Measurements from ENCODE around the gene OR12D1.
"Not testable (repeated sequence)": the region's sequence is repeated elsewhere in the genome, so short reads cannot be mapped to it uniquely, and the experiment has no call there.

The OR12D1 gene

DNA sequence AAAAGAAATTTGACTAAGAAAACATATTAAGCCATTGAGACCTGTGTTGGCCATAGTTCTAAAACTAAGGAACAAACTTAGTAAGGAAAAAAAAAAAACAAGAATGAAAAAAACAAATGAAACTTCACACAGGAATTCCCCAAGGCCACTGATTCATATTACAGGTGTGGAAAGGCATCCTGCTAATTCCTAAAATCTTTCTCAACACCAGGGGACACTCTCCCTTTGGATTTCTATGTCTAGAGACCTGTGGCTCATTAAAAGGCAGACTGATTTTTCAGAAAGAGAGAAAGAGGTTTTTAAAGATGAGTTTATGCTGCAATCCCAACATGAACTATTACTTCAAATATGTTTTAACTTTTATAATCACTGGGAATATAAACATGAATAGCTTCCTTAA lies at the start of gene OR12D1:
TSS of gene OR12D1 (plus strand) at position 341 of the 400 bp plus-strand sequence.
- no peak for DNase-seq

DNA sequence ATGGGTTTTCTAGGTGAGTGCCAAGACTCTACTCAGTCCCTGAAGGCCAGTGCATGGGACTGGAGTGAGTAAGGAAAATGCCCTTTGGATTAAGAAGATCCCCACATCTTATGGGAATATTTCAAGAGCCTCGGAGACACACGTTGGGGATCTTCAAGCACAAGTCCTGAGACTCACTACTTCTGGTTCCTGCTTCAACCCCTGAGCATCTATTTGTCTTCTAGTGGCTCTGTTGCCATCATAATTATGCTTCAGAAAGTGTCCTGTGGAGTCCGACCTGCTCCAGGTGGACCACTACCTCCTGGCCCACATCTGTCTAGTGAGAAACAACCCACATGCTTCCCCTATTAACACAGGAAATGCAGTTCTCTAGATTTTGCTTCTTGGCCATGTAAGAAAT lies 46.0 kb upstream of the OR12D1 start, which contains the start of gene OR5V1:
TSS of gene OR5V1 (minus strand) at position 101 of the 400 bp plus-strand sequence. CDS start 12,670 bp downstream, outside the sequence.
- no peak for DNase-seq

- DNase-seq, result no peak
Observed at GRCh38 chr6:29375191-29375590, 39.5 kb upstream of the OR12D1 start, which contains the start of gene OR12D3. TSS of gene OR12D3 (minus strand) at chr6:29375291. CDS start at chr6:29375287, 4 bp downstream.

DNA sequence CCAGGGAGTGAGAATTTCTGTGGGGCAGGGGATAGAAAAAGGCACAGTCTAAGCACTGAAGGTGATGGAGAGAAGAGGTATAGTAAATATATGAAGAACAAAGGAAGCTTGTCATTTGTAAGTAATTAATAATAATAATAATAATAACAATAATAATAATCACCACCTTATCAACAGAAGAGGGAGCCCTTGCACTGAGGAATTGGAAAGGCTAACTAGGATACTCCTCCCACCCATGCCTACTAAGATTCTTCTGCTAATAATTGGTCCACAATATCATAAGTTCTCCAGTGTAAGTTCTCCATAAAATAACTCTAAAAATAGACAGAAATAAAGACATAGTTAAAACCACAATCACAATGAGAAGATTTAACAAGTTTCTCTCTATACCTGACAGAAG lies 38.7 kb upstream of the OR12D1 start:
- DNase-seq, result no peak

- no peak for DNase-seq
Observed at GRCh38 chr6:29388533-29388932, 26.2 kb upstream of the OR12D1 start.

DNA sequence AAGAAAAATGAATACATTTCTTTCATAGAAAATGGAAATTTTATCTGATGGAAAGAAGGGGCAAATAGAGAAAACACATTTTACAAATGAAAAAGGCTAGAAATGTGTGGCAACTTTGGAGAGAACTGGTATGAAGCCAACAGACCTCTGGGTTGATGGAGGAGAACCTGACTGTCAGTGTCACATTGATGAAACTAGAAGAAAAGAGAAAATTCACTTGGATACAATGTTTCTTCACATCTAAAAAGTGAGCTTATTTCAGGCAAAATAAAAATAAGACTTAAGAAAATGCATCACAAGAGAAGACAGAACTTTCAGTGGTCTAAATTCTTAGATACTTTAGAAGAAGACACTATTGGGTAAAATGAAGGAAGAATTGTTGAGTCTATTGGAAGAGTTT lies 19.4 kb upstream of the OR12D1 start, which contains the start of gene OR12D2:
TSS of gene OR12D2 (plus strand) at position 301 of the 400 bp plus-strand sequence. CDS start 1,069 bp downstream, outside the sequence.
- no peak for DNase-seq

DNA sequence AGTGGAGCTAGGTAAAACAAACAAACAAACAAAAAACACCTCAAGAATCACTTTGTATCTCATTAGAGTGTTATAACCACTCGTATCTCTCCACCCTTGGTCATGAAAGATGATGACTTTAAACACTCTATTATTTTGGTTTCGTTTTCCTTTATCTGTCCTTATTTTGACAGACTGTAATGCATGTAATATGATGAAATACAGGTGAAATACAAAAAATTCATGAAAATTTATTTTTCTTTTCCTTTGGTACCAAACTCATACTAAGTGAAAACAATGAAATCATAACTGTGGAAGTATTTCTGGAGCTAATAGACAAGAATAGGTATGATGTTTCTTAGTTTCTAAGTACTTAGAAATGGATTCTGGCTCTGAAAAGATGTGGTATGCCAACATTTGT lies 15.2 kb upstream of the OR12D1 start:
- DNase-seq, result no peak

- no peak for DNase-seq
Observed at GRCh38 chr6:29403801-29404200, 10.9 kb upstream of the OR12D1 start.

DNA sequence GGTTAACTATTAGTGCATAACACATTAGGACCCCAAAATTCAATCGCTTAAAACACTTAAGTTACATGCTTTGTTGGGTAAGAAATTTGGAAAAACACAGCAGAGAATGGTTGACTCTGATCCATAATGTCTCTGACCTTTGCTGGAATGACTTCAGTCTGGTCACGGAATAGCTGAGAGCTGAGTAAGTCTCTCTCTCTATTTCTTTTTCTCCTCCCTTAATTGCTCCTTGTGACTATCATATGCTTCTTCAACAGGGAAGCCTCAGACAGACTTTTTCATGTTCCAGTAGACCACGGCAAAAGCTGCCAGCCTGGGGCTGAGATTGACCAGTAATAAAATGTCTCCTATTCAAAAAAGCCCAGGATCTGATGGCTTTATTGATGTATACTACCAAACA lies 4.8 kb downstream of the OR12D1 start:
- no peak for DNase-seq

- DNase-seq, result no peak
Observed at GRCh38 chr6:29424168-29424567, 9.4 kb downstream of the OR12D1 start.

- DNase-seq, result no peak
Observed at GRCh38 chr6:29424575-29424974, 9.8 kb downstream of the OR12D1 start.

GRCh38 chr6:29425075-29425474 lies 10.3 kb downstream of the OR12D1 start:
- DNase-seq, result no peak

DNA sequence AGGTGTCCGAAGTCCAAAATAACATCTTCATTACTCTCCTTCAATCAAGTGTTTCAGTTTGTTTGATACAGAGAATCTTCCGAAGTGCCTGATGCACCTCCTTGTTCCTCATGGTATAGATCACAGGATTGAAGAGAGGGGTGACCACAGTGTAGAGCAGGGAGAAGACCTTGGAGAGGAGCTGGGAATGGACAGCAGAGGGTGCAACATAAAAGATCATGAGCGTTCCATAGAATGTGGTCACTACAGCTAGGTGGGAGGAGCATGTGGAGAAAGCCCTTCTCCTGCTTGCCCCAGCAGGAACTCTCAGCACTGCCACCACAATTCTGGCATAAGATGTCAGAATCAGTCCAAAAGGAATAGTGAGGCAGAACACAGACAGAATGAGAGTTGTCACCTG lies 11.9 kb downstream of the OR12D1 start:
- DNase-seq, result no peak

DNA sequence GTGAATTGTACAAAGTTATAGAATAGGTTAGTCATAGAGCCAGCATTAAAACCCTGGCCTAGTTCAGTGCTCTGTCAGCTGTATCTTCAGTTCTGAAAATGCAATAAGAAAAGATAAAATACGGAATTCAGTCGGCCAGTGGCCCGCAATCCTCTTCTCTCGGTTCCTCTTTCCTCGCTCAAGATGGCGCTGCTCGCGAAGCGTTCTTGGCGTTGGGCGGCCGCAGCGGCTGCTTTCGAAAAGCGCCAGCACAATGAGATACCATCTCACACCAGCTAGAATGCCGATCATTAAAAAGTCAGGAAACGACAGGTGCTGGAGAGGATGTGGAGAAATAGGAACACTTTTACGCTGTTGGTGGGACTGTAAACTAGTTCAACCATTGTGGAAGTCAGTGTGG lies 22.0 kb downstream of the OR12D1 start:
- DNase-seq, result not testable (repeated sequence)

DNA sequence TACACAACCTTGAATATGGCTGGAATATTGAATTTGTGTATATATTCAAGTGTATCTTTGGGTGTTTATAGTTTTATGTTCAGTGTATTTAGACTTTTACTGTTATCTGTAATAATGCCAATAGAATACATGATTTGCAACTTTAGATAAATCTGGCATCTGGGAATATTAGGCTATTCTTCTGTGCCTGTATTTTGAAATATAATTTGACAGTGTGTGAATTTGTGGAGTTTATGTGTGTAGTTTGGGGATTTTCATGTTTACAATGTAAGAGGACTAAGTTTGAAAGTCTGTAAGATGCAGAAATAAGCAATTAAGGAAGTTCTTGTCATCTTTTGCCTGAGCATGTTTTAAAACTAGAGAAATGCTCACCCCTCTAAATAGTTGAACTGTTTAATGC lies 24.3 kb downstream of the OR12D1 start, which contains the start of gene OR10C1:
TSS of gene OR10C1 (plus strand) at position 301 of the 400 bp plus-strand sequence. CDS start 710 bp downstream, outside the sequence.
- no peak for DNase-seq

- DNase-seq, result no peak
Observed at GRCh38 chr6:29442719-29443118, 28.0 kb downstream of the OR12D1 start.

DNA sequence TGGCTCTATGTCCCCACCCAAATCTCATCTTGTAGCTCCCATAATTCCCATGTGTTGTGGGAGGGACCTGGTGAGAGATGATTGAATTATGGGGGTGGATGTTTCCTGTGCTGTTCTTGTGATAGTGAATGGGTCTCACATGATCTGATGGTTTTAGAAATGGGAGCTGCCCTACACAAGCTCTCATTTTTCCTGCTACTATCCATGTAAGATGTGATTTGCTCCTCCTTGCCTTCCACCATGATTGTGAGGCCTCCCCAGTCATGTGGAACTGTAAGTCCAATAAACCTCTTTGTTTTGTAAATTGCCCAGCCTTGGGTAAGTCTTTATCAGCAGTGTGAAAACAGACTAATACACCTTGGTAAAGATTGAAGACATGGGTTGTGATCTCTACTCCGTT lies 29.3 kb downstream of the OR12D1 start:
- not testable (repeated sequence) for DNase-seq

GRCh38 chr6:29447670-29448069 lies 32.9 kb downstream of the OR12D1 start:
- no peak for DNase-seq

DNA sequence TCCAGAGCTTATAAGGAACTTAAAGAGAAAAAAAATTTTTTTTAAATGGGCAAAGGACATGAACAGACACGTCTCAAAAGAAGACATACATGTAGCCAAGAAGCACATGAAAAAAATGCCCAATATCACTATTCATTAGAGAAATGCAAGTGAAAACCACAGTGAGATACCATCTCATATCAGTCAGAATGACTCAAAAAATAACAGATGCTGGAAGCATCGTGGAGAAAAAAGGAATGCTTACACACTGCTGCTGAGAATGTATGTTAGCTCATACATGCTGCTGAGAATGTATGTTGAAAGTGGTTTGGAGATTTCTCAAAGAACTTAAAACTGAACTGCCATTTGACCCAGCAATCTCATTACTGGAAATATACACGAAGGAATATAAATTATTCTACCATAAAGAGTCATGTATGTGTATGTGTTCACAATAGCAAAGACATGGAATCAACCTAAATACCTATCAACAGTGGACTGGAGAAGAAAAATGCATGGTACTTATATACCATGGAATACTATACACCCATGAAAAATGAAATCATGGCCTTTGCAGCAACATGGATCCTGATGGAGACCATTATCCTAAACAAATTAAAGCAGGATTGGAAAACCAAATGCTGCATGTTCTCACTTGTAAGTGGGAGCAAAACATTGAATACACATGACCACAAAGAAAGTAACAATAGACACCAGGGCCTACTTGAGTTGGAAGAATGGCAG lies 36.9 kb downstream of the OR12D1 start:
- DNase-seq, result no peak

DNA sequence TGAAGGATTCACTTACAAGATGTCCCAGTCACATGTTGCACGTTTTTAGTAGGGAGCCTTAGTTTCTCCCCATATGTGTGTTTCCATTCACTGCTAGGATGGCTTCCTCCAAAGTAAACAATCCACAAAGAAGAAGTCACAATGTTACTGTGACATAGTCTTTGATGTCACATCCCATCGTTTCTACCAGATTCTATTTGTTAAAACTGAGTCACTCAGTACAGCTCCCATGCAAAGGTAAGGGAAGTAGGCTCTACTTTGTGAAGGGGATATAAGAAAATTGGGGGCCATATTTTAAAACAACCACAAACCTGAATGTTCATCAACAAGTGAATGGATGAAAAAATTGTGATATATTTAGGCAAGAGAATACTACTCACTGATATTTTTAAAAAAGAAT lies 42.2 kb downstream of the OR12D1 start, which contains the start of the genes OR11A1 and OR2H1:
TSS of gene OR11A1 (minus strand) at position 101 of the 400 bp plus-strand sequence. CDS start 29,430 bp downstream, outside the sequence.
TSS of gene OR2H1 (plus strand) at position 185 of the 400 bp plus-strand sequence. CDS start 4,615 bp downstream, outside the sequence.
- DNase-seq, result no peak

- DNase-seq, result no peak
Observed at GRCh38 chr6:29461021-29461814, 46.5 kb downstream of the OR12D1 start.

GRCh38 chr6:29462022-29462421 lies 47.3 kb downstream of the OR12D1 start:
- DNase-seq, result no peak

DNA sequence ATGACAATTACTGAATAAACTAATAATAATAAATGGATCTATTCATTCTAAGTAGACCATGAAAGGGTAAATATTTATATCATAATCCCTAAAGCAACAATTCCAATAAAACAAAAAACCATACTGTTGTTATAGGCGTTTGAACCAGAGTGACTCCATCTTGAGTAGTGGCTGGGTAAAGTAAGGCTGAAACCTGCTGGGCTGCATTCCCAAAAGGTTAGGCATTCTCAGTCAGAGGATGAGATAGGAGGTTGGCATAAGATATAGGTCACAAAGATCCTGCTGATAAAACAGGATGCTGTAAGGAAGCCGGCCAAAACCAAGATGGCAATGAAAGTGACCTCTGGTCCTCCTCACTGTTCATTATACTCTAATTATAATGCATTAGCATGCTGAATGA lies 50.6 kb downstream of the OR12D1 start:
- no peak for DNase-seq

All from midbrain (tissue), 1 donor.